Hepatic stellate cell (primary cell): Measurements from ENCODE around the gene AUH.
A peak's percentile ranks its signal among the peaks of the same experiment; 100 is the strongest.

Experiments
- DNase-seq: peaks from one replicate; pipeline ENCODE4 v3.0.0; 2011; ENCODE audit warnings: low spot score

AUH gene

DNA sequence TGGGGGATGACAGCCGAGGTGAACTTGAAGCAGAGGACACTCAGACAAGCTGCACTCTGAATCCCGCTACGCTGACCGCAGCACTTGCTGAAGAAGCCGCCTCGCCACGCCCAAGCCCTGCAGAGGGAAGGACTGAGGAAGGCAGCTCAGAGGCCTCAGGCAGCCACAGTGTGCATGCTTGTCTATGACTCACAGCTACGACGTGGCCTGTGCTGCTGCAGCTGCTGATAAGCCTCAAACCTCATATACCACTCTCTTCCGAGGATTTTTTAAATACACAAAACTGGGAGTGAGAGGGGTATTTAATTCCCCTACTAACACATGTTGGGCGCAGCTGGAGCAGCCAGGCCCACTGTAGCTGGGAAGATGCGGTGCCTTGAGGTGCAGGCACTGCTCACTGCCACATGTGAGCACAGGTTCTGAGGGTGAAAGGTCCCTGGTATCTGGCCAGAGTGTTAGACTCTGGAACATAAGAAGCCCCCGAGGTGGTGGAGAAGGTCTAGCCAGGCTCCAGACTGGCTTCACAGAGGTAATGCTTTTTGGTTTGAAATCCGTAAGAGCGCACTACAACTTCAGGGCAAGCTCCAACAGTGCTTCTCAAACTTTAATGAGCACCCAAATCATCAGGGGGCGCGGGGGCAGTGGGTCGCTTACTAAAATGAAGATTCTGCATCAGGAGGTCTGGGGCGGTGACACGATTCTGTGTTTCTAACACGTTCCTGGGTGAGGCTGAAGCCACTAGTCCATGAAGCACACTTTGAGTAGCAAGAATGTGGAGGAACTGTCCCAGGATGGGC is 196.8 kb downstream of the AUH start:
- DNase-seq, result peak; percentile 95
